Activated CD8-positive, alpha-beta memory T cell treated with anti-CD3 and anti-CD28 coated beads, Interleukin-2, amount 50 U/mL, for 48 hours (primary cell): Measurements from ENCODE around the gene EDEM3.

ENCODE experiments used
- DNase-seq: peaks from one replicate; pipeline ENCODE4 v3.0.0-alpha.2; 2020

The EDEM3 gene

GRCh38 chr1:184664042-184664660, 90.5 kb downstream of the EDEM3 start:
- DNase-seq, result peak; percentile 84

- no peak for DNase-seq
These were observed 92.9 kb downstream of the EDEM3 start for GRCh38 chr1:184661801-184662200.

- no peak for DNase-seq
These were observed 94.0 kb downstream of the EDEM3 start for GRCh38 chr1:184660462-184661191.

- DNase-seq, result no peak
These were observed 96.6 kb downstream of the EDEM3 start for GRCh38 chr1:184658055-184658454.

GRCh38 chr1:184656221-184656620, 98.4 kb downstream of the EDEM3 start:
- no peak for DNase-seq

- DNase-seq, result no peak
These were observed 99.5 kb downstream of the EDEM3 start for GRCh38 chr1:184655185-184655584.

GRCh38 chr1:184650177-184650866, 104.3 kb downstream of the EDEM3 start:
- no peak for DNase-seq

GRCh38 chr1:184649451-184649888, 105.2 kb downstream of the EDEM3 start:
- no peak for DNase-seq

- no peak for DNase-seq
These were observed 105.8 kb downstream of the EDEM3 start for GRCh38 chr1:184648856-184649201.

- no peak for DNase-seq
These were observed 106.3 kb downstream of the EDEM3 start for GRCh38 chr1:184648160-184648855.

GRCh38 chr1:184647471-184647870, 107.2 kb downstream of the EDEM3 start:
- no peak for DNase-seq

GRCh38 chr1:184646824-184647223, 107.8 kb downstream of the EDEM3 start:
- DNase-seq, result no peak

GRCh38 chr1:184646178-184646701, 108.4 kb downstream of the EDEM3 start:
- no peak for DNase-seq

- no peak for DNase-seq
These were observed 109.9 kb downstream of the EDEM3 start for GRCh38 chr1:184644771-184645170.

GRCh38 chr1:184643661-184644060, 111.0 kb downstream of the EDEM3 start:
- no peak for DNase-seq

GRCh38 chr1:184641894-184642293, 112.8 kb downstream of the EDEM3 start:
- no peak for DNase-seq

- DNase-seq, result no peak
These were observed 114.2 kb downstream of the EDEM3 start for GRCh38 chr1:184640505-184640904.
